Vagina (tissue), 2 donors: ENCODE data around the gene LY6G5C.

Source experiments
- POLR2A ChIP-seq, 2 donors: fragments of 450-650 bp; IDR thresholded peaks; one replicate each; pipeline ENCODE4 v1.6.1; 2017; ENCODE audit warnings: antibody characterized with exemption in 2 of 2, mild to moderate bottlenecking in 2 of 2, moderate library complexity in 2 of 2
- POLR2AphosphoS5 ChIP-seq, 2 donors: sonication (generic); formaldehyde crosslinking; IDR thresholded peaks; one replicate each; pipeline ENCODE4 v1.9.0; 2017; ENCODE audit warnings: antibody characterized with exemption in 2 of 2, mild to moderate bottlenecking in 2 of 2, low read depth in 1 of 2; ENCODE audit not compliant: insufficient read depth in 1 of 2

DNA sequence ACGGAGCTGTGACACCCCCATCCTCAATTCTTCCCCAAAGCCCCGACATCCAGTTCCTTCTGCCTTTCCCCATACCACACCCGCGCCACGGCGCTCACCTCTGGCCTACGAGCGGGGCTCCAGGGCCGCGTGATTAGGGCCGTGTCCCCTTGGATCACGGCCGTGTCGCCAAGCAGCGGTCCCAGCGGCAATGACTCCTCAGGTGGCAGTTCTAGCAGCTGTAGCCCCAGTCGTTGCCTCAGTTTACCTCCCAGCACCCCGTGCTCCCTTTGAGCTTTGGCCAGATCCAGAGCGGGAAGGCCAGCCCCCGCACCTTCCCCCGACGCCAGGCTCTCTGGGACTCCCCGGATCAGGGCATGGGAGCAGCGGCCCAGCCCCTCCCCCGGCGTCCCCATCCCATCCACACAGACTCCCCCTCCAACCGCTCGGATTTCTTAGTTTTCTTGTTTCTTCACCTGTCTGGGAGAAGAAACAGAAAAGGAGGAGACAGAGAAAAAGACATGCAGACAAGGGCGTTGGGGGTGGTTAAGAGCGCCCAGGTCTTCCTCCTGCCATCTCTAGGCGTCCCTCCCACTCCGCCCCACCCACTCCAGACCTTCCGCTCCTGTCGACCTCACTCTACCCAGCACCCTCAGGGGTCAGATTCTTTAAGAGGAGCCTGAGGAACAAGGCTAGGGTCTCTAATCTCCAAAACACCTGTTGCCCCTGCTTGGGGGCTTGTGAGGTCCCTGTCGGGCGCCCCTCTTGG, 48.1 kb upstream of the LY6G5C start, which contains the start of gene DDAH2:
- TF ChIP-seq POLR2A (IDR thresholded peaks at IDR 0.05) (no peak), POLR2AphosphoS5 (IDR thresholded peaks at IDR 0.05; ENCODE audit: insufficient read depth in 1 of 2, low read depth in 1 of 2) (no peak)
